PFSK-1 (cell line): ENCODE results near the gene PCDHA3.

Experiments used
- SIN3A ChIP-seq: IDR thresholded peaks from 2 replicates; pipeline ENCODE4 v1.6.1; 2012; ENCODE audit warnings: mild to moderate bottlenecking, low read length, moderate library complexity, borderline replicate concordance; ENCODE audit not compliant: insufficient read depth
- TAF1 ChIP-seq: IDR thresholded peaks from 2 replicates; pipeline ENCODE4 v1.6.1; 2012; ENCODE audit warnings: low read length, control low read depth, borderline replicate concordance; ENCODE audit not compliant: insufficient read depth

DNA sequence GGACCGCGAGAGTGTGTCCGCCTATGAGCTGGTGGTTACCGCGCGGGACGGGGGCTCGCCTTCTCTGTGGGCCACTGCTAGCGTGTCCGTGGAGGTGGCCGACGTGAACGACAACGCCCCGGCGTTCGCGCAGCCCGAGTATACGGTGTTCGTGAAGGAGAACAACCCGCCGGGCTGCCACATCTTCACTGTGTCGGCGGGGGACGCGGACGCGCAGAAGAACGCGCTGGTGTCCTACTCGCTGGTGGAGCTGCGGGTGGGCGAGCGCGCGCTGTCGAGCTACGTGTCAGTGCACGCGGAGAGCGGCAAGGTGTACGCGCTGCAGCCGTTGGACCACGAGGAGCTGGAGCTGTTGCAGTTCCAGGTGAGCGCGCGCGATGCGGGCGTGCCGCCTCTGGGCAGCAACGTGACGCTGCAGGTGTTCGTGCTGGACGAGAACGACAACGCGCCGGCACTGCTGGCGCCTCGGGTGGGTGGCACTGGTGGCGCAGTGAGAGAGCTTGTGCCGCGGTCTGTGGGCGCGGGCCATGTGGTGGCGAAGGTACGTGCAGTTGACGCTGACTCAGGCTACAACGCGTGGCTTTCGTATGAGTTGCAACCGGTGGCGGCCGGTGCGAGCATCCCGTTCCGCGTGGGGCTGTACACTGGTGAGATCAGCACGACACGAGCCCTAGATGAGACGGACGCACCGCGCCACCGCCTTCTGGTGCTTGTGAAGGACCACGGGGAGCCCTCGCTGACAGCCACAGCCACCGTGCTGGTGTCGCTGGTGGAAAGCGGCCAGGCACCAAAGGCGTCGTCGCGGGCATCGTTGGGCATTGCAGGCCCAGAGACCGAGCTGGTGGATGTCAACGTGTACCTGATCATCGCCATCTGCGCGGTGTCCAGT, 35.0 kb downstream of the PCDHA3 start:
- TF ChIP-seq SIN3A: no peak
- no peak for TF ChIP-seq TAF1
